Fibroblast of lung (primary cell): Measurements from ENCODE around the gene MRC2.

Experiments
- EZH2 ChIP-seq: IDR thresholded peaks from 2 replicates; pipeline ENCODE4 v1.5.1; 2012; ENCODE audit warnings: low read length, control low read depth, mild to moderate bottlenecking; ENCODE audit errors: missing control alignments
- TF ChIP-seq, protein P1 (sequence below), 2 donors: IDR thresholded peaks in 1 of 2; conservative IDR thresholded peaks in 1 of 2; 1 replicate in 1 of 2; 2 replicates in 1 of 2; pipeline ENCODE4 v1.5.1; 2011 to 2012; ENCODE audit warnings: low read length in 2 of 2, control low read depth in 1 of 2, inconsistent platforms in 1 of 2, low read depth in 1 of 2, mild to moderate bottlenecking in 1 of 2

DNA sequence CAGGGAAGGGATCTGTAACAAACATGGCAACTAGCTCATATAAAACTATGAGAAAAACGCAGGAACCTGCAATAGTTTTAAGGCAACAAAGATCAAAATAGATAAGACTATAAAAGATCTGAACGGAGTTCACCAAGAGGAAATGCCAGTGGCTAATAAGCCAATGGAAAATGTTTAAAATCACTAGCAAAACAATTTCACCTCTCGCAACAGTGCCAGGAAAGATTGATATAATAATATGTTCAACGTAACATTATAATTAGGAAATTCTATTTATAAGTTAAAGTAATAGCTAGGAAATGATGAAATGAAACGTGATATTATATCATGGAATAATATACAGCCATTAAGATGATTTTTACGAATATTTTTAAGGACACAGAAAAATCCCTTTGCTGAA, 16.0 kb downstream of the MRC2 start:
- TF ChIP-seq, protein P1, sequence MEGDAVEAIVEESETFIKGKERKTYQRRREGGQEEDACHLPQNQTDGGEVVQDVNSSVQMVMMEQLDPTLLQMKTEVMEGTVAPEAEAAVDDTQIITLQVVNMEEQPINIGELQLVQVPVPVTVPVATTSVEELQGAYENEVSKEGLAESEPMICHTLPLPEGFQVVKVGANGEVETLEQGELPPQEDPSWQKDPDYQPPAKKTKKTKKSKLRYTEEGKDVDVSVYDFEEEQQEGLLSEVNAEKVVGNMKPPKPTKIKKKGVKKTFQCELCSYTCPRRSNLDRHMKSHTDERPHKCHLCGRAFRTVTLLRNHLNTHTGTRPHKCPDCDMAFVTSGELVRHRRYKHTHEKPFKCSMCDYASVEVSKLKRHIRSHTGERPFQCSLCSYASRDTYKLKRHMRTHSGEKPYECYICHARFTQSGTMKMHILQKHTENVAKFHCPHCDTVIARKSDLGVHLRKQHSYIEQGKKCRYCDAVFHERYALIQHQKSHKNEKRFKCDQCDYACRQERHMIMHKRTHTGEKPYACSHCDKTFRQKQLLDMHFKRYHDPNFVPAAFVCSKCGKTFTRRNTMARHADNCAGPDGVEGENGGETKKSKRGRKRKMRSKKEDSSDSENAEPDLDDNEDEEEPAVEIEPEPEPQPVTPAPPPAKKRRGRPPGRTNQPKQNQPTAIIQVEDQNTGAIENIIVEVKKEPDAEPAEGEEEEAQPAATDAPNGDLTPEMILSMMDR (conservative IDR thresholded peaks at IDR 0.05 in 1 of 2, IDR thresholded peaks at IDR 0.05 in 1 of 2; ENCODE audit: low read depth in 1 of 2, low read length in 2 of 2), result no peak
- no peak for TF ChIP-seq EZH2
